Measurements from ENCODE around the gene WSB1. TPM values are rescaled to one million over a fixed set of nuclear protein-coding genes. Genes with fewer than 3 reads are reported as not detected.
A peak's percentile ranks its signal among the peaks of the same experiment; 100 is the strongest.

The WSB1 gene
- total RNA-seq, 4 donors from 2014 or later, result 74.2 to 200 (median 133) TPM

GRCh38 chr17:27289856-27290255 lies 4.1 kb upstream of the WSB1 start:
- TF ChIP-seq POLR2AphosphoS5 (IDR thresholded peaks at IDR 0.05) (no peak), CTCF (IDR thresholded peaks at IDR 0.05) (no peak)
- H3K9me3 ChIP-seq, result no peaks in the 10 kb centered on the region
- ATAC-seq, result no peak
- H3K27me3 ChIP-seq, result no peaks in the 10 kb centered on the region
- H3K4me3 ChIP-seq, result no peak overlapping the region
- no peak overlapping the region for H3K27ac ChIP-seq
- no peaks in the 10 kb centered on the region for H3K36me3 ChIP-seq
- H3K4me1 ChIP-seq, result peaks cover 0 to 9% (median 5%) of the 10 kb centered on the region in 3 donors

GRCh38 chr17:27290916-27291598 lies 2.9 kb upstream of the WSB1 start:
- peaks cover 0 to 13% (median 5%) of the 10 kb centered on the region in 3 donors for H3K4me1 ChIP-seq
- no peak overlapping the region for H3K4me3 ChIP-seq
- H3K9me3 ChIP-seq, result no peaks in the 10 kb centered on the region
- no peak for ATAC-seq
- no peaks in the 10 kb centered on the region for H3K27me3 ChIP-seq
- WGBS, 2 donors (ENCODE audit: low coverage in 1 of 2), result 80 to 85% methylated on average over 2 to 3 of the region's 3 CpGs
- H3K27ac ChIP-seq, result no peak overlapping the region
- TF ChIP-seq CTCF (IDR thresholded peaks at IDR 0.05) (no peak), EP300 (IDR thresholded peaks at IDR 0.05) (no peak), POLR2AphosphoS5 (IDR thresholded peaks at IDR 0.05) (no peak), POLR2A (IDR thresholded peaks at IDR 0.05) (no peak)
- H3K36me3 ChIP-seq, result no peaks in the 10 kb centered on the region

- no peaks in the 10 kb centered on the region for H3K36me3 ChIP-seq
- H3K27me3 ChIP-seq, result no peaks in the 10 kb centered on the region
- TF ChIP-seq CTCF (IDR thresholded peaks at IDR 0.05) (no peak), POLR2A (IDR thresholded peaks at IDR 0.05) (no peak), POLR2AphosphoS5 (IDR thresholded peaks at IDR 0.05) (no peak), EP300 (IDR thresholded peaks at IDR 0.05) (no peak)
- 68 to 83% methylated on average over 4 to 13 of the region's 15 CpGs for WGBS, 2 donors (ENCODE audit: low coverage in 1 of 2)
- ATAC-seq, result no peak
- H3K4me1 ChIP-seq, result peaks cover 0 to 37% (median 16%) of the 10 kb centered on the region in 3 donors
- peak overlapping the region; percentile 77 to 95 for H3K4me3 ChIP-seq
- no peaks in the 10 kb centered on the region for H3K9me3 ChIP-seq
- peak overlapping the region; percentile 98 to 100 (median 99) for H3K27ac ChIP-seq
Observed at GRCh38 chr17:27293359-27293897, 486 bp upstream of the WSB1 start.

GRCh38 chr17:27294689-27295630 lies 1.0 kb downstream of the WSB1 start:
- Histone ChIP-seq H3K27me3 (no peaks in the 10 kb centered on the region), H3K4me3 (peak overlapping the region; percentile 77 to 95), H3K27ac (peak overlapping the region; percentile 98 to 100 (median 99)), H3K9me3 (no peaks in the 10 kb centered on the region), H3K4me1 (peaks cover 10 to 52% (median 17%) of the 10 kb centered on the region in 3 donors), H3K36me3 (no peaks in the 10 kb centered on the region)
- WGBS, 2 donors (ENCODE audit: low coverage in 1 of 2), result 0% methylated on average over 18 to 19 of the region's 21 CpGs
- TF ChIP-seq POLR2AphosphoS5 (IDR thresholded peaks at IDR 0.05) (peak; percentile 77), CTCF (IDR thresholded peaks at IDR 0.05) (no peak), EP300 (IDR thresholded peaks at IDR 0.05) (no peak), POLR2A (IDR thresholded peaks at IDR 0.05) (peak; percentile 37 to 57)
- peak; percentile 71 for ATAC-seq

All from gastroesophageal sphincter (tissue), 4 donors.